ENCODE results near the gene CEP295NL.

DNA sequence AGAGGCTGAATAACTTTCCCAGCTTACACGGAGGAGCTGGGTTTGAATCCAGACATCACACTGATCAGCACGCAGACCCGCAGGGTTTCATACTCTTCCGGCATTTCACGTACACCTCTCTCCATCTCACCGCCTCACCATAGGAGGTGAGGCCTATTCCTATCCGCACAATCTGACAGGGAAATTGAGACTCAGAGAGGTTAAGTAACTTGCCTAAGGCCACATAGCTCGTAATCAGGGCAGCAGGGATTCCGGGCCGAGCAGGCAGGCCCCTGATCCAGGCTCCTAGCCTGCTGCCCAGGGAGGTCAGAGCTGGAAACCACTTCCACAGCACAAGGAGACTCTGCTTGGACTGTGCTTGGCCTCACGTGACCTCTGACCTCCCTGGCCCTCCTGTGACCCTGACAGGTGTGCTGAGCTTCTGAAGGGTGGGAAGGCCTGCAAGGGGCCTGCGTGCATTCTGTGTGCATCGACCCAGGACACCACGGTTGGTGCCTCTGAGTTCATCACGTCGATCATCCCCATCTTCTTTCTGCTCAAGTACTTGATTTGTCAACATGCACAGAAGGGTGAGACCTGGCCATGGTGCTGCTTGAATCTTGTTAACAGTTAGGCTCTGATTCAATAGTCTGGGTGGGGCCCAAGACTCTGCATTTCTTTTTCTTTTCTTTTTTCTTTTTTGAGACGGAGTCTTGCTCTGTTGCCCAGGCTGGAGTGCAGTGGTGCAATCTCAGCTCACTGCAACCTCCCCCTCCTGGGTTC lies 4.7 kb downstream of the CEP295NL start:
- TF ChIP-seq KAT7 (CRISPR knock-in tag; IDR thresholded peaks at IDR 0.05; ENCODE audit: borderline replicate concordance) = no peak
- TF ChIP-seq NFRKB (IDR thresholded peaks at IDR 0.05) = no peak
- TF ChIP-seq POLR2A (IDR thresholded peaks at IDR 0.05; ENCODE audit: insufficient read depth in 1 of 2, low read depth in 2 of 2, low read length in 2 of 2) = no peak
- TF ChIP-seq ZNF121 (CRISPR knock-in tag; IDR thresholded peaks at IDR 0.05) = no peak
- no peak for TF ChIP-seq ZNF224 (CRISPR knock-in tag; IDR thresholded peaks at IDR 0.05)
- no peak for TF ChIP-seq GTF2F1 (IDR thresholded peaks at IDR 0.05; ENCODE audit: low read length)

All from HepG2 (cell line).